Fibroblast of lung (primary cell): ENCODE results near the gene RGS7. TPM values are rescaled to one million over a fixed set of nuclear protein-coding genes. Genes with fewer than 3 reads are reported as not detected.
"Not testable (repeated sequence)": the region's sequence is repeated elsewhere in the genome, so short reads cannot be mapped to it uniquely, and the experiment has no call there.

ENCODE experiments used
- DNase-seq, 2 donors: peaks; one replicate each; pipeline versions ENCODE4 v3.0.0 to v3.0.0-alpha.2; 2010; ENCODE audit warnings: low read depth in 2 of 2
- H2AFZ ChIP-seq: 2 replicates; pipeline ENCODE4 v1.5.1; 2012; ENCODE audit warnings: low read length, control low read depth, inconsistent platforms
- H3K27ac ChIP-seq: 2 replicates; pipeline ENCODE4 v1.5.1; 2011; ENCODE audit warnings: low read length, control low read depth; ENCODE audit not compliant: insufficient read depth
- H3K27me3 ChIP-seq: 2 replicates; pipeline ENCODE4 v1.5.1; 2011; ENCODE audit warnings: mild to moderate bottlenecking, low read length; ENCODE audit not compliant: control insufficient read depth, insufficient read depth
- H3K36me3 ChIP-seq: 2 replicates; pipeline ENCODE4 v1.5.1; 2011; ENCODE audit warnings: low read length; ENCODE audit not compliant: control insufficient read depth, insufficient read depth
- H3K4me1 ChIP-seq: 2 replicates; pipeline ENCODE4 v1.5.1; 2011; ENCODE audit warnings: low read length; ENCODE audit not compliant: control insufficient read depth, insufficient read depth; ENCODE audit errors: extremely low read depth
- H3K4me2 ChIP-seq: 2 replicates; pipeline ENCODE4 v1.5.1; 2011; ENCODE audit warnings: low read length, control low read depth; ENCODE audit not compliant: insufficient read depth; ENCODE audit errors: extremely low read depth
- H3K4me3 ChIP-seq, 4 experiments: fragments of 200-600 bp in 1 of 4; sonication (generic) in 1 of 4; replicated peaks in 1 of 4; 2 replicates each; pipeline ENCODE4 v1.5.1; 2011 to 2016; ENCODE audit warnings: low read length in 4 of 4, low read depth in 3 of 4, mild to moderate bottlenecking in 3 of 4, control low read depth in 2 of 4, inconsistent platforms in 1 of 4, mixed read lengths in 1 of 4; ENCODE audit not compliant: insufficient read depth in 1 of 4; ENCODE audit errors: control extremely low read depth in 1 of 4
- H3K79me2 ChIP-seq: 2 replicates; pipeline ENCODE4 v1.5.1; 2012; ENCODE audit warnings: mild to moderate bottlenecking, low read length, inconsistent platforms; ENCODE audit not compliant: control insufficient read depth, insufficient read depth
- H3K9ac ChIP-seq: 2 replicates; pipeline ENCODE4 v1.5.1; 2011; ENCODE audit warnings: mild to moderate bottlenecking, low read length, control low read depth; ENCODE audit not compliant: insufficient read depth
- H3K9me3 ChIP-seq: 2 replicates; pipeline ENCODE4 v1.5.1; 2012; ENCODE audit warnings: low read depth, low read length; ENCODE audit not compliant: control insufficient read depth, insufficient read depth
- H4K20me1 ChIP-seq: 2 replicates; pipeline ENCODE4 v1.5.1; 2011; ENCODE audit warnings: low read length; ENCODE audit not compliant: control insufficient read depth, insufficient read depth; ENCODE audit errors: extremely low read depth
- EZH2 ChIP-seq: IDR thresholded peaks from 2 replicates; pipeline ENCODE4 v1.5.1; 2012; ENCODE audit warnings: low read length, control low read depth, mild to moderate bottlenecking; ENCODE audit errors: missing control alignments
- polyA plus RNA-seq, 2 donors: library from polyadenylated mRNA; depleted of rRNA in 1 of 2; stranded (reverse) in 1 of 2; unstranded in 1 of 2; fragments of >200 nt; gene quantifications; 2 replicates each; pipeline ENCODE4 v1.2.1, GENCODE V29; 2011 to 2012; ENCODE audit warnings: missing spikeins in 1 of 2
- total RNA-seq: library from RNA; depleted of rRNA; stranded (reverse); fragments of >200 nt; gene quantifications from 2 replicates; pipeline ENCODE4 v1.2.1, GENCODE V29; 2014
- TF ChIP-seq, protein P1 (sequence below), 2 donors: IDR thresholded peaks in 1 of 2; conservative IDR thresholded peaks in 1 of 2; 1 replicate in 1 of 2; 2 replicates in 1 of 2; pipeline ENCODE4 v1.5.1; 2011 to 2012; ENCODE audit warnings: low read length in 2 of 2, control low read depth in 1 of 2, inconsistent platforms in 1 of 2, low read depth in 1 of 2, mild to moderate bottlenecking in 1 of 2

RGS7 gene
- total and polyA plus RNA-seq, 2 donors (not counting 1 experiment from before 2014, with no cell fraction given): 3.6 to 4.2 TPM

DNA sequence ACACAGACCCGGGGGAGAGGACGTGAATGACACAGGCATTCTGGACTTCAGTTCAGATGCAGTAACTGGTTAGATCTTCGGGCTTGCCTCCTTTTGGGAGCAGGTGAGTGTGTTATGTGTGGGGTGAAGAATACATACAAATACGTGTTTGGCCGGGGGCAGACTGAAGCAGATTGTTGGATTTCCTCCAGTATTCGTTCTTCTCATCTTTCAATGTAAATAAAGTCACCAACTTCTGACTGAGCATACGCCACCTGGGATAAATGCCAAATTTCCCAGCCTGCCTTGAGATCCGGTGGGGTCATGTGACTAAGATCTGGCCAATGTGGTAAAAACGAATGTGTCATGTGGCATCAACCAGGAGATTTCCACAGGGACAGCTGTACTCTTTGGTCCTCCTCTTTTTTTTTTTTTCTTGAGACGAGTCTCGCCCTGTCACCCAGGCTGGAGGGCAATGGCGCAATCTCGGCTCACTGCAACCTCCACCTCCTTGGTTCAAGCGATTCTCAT is 189.8 kb downstream of the RGS7 start:
- H3K27ac ChIP-seq: no peak overlapping the region
- H2AFZ ChIP-seq: no peak overlapping the region
- DNase-seq: no peak

GRCh38 chr1:241166625-241167024 is 190.4 kb downstream of the RGS7 start:
- no peak for TF ChIP-seq EZH2
- TF ChIP-seq, protein P1, sequence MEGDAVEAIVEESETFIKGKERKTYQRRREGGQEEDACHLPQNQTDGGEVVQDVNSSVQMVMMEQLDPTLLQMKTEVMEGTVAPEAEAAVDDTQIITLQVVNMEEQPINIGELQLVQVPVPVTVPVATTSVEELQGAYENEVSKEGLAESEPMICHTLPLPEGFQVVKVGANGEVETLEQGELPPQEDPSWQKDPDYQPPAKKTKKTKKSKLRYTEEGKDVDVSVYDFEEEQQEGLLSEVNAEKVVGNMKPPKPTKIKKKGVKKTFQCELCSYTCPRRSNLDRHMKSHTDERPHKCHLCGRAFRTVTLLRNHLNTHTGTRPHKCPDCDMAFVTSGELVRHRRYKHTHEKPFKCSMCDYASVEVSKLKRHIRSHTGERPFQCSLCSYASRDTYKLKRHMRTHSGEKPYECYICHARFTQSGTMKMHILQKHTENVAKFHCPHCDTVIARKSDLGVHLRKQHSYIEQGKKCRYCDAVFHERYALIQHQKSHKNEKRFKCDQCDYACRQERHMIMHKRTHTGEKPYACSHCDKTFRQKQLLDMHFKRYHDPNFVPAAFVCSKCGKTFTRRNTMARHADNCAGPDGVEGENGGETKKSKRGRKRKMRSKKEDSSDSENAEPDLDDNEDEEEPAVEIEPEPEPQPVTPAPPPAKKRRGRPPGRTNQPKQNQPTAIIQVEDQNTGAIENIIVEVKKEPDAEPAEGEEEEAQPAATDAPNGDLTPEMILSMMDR (conservative IDR thresholded peaks at IDR 0.05 in 1 of 2, IDR thresholded peaks at IDR 0.05 in 1 of 2; ENCODE audit: low read depth in 1 of 2, low read length in 2 of 2): no peak
- Histone ChIP-seq H3K9me3 (no peaks in the 10 kb centered on the region), H3K27ac (no peak overlapping the region), H4K20me1 (no peaks in the 10 kb centered on the region), H3K36me3 (no peaks in the 10 kb centered on the region), H3K27me3 (no peaks in the 10 kb centered on the region), H3K4me1 (no peaks in the 10 kb centered on the region), H3K4me3 (no peak overlapping the region), H3K79me2 (no peaks in the 10 kb centered on the region), H2AFZ (no peak overlapping the region), H3K4me2 (no peak overlapping the region), H3K9ac (no peak overlapping the region)
- DNase-seq: no peak

More for the DNA sequence above, 189.8 kb downstream of the RGS7 start:
- H3K27me3 ChIP-seq: no peaks in the 10 kb centered on the region
- no peak overlapping the region for H3K4me3 ChIP-seq
- no peak overlapping the region for H3K9ac ChIP-seq
- H4K20me1 ChIP-seq: no peaks in the 10 kb centered on the region
- H3K9me3 ChIP-seq: no peaks in the 10 kb centered on the region
- TF ChIP-seq, protein P1 (conservative IDR thresholded peaks at IDR 0.05 in 1 of 2, IDR thresholded peaks at IDR 0.05 in 1 of 2; ENCODE audit: low read depth in 1 of 2, low read length in 2 of 2): no peak
- TF ChIP-seq EZH2: no peak
- H3K79me2 ChIP-seq: no peaks in the 10 kb centered on the region
- H3K4me1 ChIP-seq: no peaks in the 10 kb centered on the region
- no peak overlapping the region for H3K4me2 ChIP-seq
- no peaks in the 10 kb centered on the region for H3K36me3 ChIP-seq

DNA sequence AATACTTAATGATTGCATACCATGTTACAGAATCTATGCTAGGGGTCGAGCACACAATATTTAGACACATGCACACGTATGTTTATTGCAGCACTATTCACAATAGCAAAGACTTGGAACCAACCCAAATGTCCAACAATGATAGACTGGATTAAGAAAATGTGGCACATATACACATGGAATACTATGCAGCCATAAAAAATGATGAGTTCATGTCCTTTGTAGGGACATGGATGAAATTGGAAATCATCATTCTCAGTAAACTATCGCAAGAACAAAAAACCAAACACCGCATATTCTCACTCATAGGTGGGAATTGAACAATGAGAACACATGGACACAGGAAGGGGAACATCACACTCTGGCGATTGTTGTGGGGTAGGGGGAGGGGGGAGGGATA is 191.7 kb downstream of the RGS7 start:
- H3K4me1 ChIP-seq, H3K79me2 ChIP-seq, H4K20me1 ChIP-seq, H3K9ac ChIP-seq, H3K27me3 ChIP-seq, H3K4me2 ChIP-seq, H3K36me3 ChIP-seq, H2AFZ ChIP-seq, H3K27ac ChIP-seq, H3K9me3 ChIP-seq, H3K4me3 ChIP-seq, DNase-seq: not testable (repeated sequence)
